Measurements from ENCODE around the gene INPP5A.

DNA sequence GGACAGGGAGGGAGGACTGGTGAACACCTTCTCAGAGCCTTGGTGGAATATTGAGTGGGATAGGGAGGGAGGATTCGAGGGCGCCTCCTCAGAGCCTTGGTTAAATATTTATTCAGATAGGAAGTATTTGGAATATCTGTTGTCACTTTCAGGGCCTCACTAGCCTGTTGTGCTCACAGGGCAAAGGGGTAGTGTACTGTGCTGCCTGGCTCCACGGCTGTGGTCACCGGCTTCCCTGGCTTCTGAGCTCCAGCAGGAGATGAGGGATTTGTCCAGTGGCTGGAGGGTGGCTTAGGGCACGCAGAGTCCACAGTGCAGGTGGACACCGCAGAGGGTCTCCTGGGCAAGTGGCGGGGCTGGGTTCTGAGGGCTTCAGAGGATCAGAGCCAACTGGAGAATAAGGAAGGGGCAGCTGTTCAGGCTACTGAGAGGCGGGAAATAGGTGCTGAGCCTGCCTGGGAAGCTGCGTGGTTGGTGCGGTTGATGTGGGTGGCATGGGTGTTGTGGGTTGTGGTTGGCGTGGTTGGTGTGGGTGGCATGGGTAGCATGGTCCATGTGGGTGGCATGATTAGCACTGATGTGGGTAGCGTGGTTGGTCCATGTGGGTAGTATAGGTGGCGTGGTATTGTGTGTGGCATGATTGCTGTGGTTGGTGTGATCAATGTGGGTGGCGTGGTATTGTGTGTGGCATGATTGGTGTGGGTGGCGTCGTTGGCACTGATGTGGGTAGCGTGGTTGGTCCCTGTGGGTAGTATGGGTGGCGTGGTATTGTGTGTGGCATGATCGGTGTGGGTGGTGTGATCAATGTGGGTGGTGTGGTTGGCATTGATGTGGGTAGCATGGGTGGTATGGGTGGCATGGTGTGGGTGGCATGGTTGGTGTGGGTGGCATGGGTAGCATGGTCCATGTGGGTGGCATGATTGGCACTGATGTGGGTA, 16.7 kb downstream of the INPP5A start:
- TF ChIP-seq ZNF274 (IDR thresholded peaks at IDR 0.05; ENCODE audit: low read depth, low read length), result no peak
- TF ChIP-seq YY1 (IDR thresholded peaks at IDR 0.05; ENCODE audit: insufficient read depth, insufficient read length), result no peak
